Caco-2 (cell line): Measurements from ENCODE around the gene SEPTIN11. TPM values are rescaled to one million over a fixed set of nuclear protein-coding genes. Genes with fewer than 3 reads are reported as not detected.

ENCODE experiments used
- BruUV-seq: library from RNA; stranded (reverse); fragments of 400-500 nt; replicated peaks from 2 replicates; lab custom pipeline; 2021; lab: Mats Ljungman, UMichigan
- CTCF ChIA-PET: fragments of 300-600 bp; sonication (Branson Sonifier 250); formaldehyde crosslinking; loops from one replicate; lab custom pipeline; 2022; ENCODE audit warnings: antibody characterized with exemption; lab: Charles Lee
- POLR2A ChIA-PET: fragments of 300-600 bp; sonication (Branson Sonifier 250); formaldehyde crosslinking; loops from one replicate; lab custom pipeline; 2022; ENCODE audit warnings: antibody characterized with exemption; lab: Charles Lee
- DNase-seq, 2 experiments: peaks; one replicate each; pipeline versions ENCODE4 v3.0.0 to v3.0.0-alpha.2; 2020 to 2022
- H3K27me3 ChIP-seq: replicated peaks from 2 replicates; pipeline ENCODE4 v1.6.0; 2011; ENCODE audit warnings: low read length; ENCODE audit not compliant: control insufficient read depth, insufficient read depth
- H3K36me3 ChIP-seq: 2 replicates; pipeline ENCODE4 v1.5.1; 2011; ENCODE audit warnings: low read length; ENCODE audit not compliant: control insufficient read depth, insufficient read depth
- H3K4me1 ChIP-seq: fragments of 250-450 bp; sonication (Bioruptor Pico); 2 replicates; pipeline ENCODE4 v1.5.1; 2020; ENCODE audit warnings: mild to moderate bottlenecking
- H3K4me3 ChIP-seq: 2 replicates; pipeline ENCODE4 v1.5.1; 2011; ENCODE audit warnings: low read depth, mild to moderate bottlenecking, control low read depth, low read length
- H3K9me3 ChIP-seq: fragments of 250-450 bp; sonication (Bioruptor Pico); 2 replicates; pipeline ENCODE4 v1.5.1; 2020; ENCODE audit warnings: mild to moderate bottlenecking, moderate library complexity
- H3K27ac Mint-ChIP-seq: one replicate; pipeline ENCODE4 v1.8.0; 2022; ENCODE audit warnings: mixed read lengths; ENCODE audit not compliant: unreplicated experiment
- H3K27me3 Mint-ChIP-seq: one replicate; pipeline ENCODE4 v1.8.0; 2022; ENCODE audit warnings: mixed read lengths; ENCODE audit not compliant: insufficient read depth, unreplicated experiment
- H3K36me3 Mint-ChIP-seq: one replicate; pipeline ENCODE4 v1.8.0; 2022; ENCODE audit warnings: mild to moderate bottlenecking, mixed read lengths; ENCODE audit not compliant: insufficient read depth, unreplicated experiment
- H3K4me1 Mint-ChIP-seq: one replicate; pipeline ENCODE4 v1.8.0; 2022; ENCODE audit warnings: low read depth, mixed read lengths; ENCODE audit not compliant: unreplicated experiment
- H3K4me3 Mint-ChIP-seq: one replicate; pipeline ENCODE4 v1.8.0; 2022; ENCODE audit warnings: mild to moderate bottlenecking, moderate library complexity, mixed read lengths; ENCODE audit not compliant: unreplicated experiment
- H3K9me3 Mint-ChIP-seq: one replicate; pipeline ENCODE4 v1.8.0; 2022; ENCODE audit warnings: mixed read lengths; ENCODE audit not compliant: unreplicated experiment
- intact Hi-C: fragments of 100-400 bp; cut with micrococcal nuclease; formaldehyde crosslinking; loops from one replicate; pipeline ENCODE4 v1.10.0; 2022; ENCODE audit not compliant: unreplicated experiment
- total RNA-seq: library from RNA; stranded (reverse); gene quantifications from 2 replicates; pipeline ENCODE4 v1.2.3, GENCODE V29; 2022
- TF ChIP-seq, protein P1 (sequence below), 2 experiments: fragments of 200-600 bp in 1 of 2; IDR thresholded peaks; 1 replicate in 1 of 2; 2 replicates in 1 of 2; pipeline versions ENCODE4 v1.5.1 to v1.8.0; 2011 to 2022; ENCODE audit warnings: antibody characterized with exemption in 1 of 2, control low read depth in 1 of 2, inconsistent platforms in 1 of 2, low read depth in 1 of 2, low read length in 1 of 2, mild to moderate bottlenecking in 1 of 2, moderate library complexity in 1 of 2; ENCODE audit not compliant: insufficient read depth in 1 of 2, severe bottlenecking in 1 of 2, unreplicated experiment in 1 of 2

The SEPTIN11 gene
- total RNA-seq, 1 experiment from 2014 or later = 127 TPM

DNA sequence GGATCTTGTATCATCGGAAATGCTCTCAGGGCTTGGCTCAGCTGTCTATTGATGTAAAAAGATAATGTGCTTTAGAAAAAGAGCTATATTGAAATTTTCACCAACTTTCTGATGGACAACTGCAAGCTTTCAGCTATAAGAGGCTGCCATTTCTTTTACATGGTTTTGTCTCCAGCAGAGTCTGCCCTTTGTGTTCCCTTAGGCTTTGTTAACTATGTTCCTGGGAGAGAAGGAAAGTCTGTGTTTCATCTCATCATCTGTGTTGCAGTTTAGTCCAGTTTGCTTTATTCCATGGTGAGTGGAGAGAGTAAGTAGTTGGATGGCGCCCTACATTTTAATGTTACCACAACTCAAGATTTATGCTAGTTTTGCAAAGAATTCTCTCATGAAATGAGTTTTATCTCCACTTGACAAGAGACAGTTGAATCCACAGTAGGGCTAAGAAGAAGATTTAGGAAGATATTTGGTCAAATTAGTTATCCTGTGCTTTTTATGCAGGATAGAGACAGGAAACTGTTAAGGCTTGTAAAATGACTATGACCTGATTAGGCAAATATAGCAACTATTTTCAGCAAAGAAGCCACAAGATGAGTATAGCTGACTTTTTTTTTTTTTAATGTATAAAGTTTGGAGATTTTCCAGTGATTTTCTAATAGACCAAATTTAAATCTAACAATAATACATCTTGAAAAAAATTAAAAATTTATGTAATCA, 16.5 kb downstream of the SEPTIN11 start:
- TF ChIP-seq, protein P1, sequence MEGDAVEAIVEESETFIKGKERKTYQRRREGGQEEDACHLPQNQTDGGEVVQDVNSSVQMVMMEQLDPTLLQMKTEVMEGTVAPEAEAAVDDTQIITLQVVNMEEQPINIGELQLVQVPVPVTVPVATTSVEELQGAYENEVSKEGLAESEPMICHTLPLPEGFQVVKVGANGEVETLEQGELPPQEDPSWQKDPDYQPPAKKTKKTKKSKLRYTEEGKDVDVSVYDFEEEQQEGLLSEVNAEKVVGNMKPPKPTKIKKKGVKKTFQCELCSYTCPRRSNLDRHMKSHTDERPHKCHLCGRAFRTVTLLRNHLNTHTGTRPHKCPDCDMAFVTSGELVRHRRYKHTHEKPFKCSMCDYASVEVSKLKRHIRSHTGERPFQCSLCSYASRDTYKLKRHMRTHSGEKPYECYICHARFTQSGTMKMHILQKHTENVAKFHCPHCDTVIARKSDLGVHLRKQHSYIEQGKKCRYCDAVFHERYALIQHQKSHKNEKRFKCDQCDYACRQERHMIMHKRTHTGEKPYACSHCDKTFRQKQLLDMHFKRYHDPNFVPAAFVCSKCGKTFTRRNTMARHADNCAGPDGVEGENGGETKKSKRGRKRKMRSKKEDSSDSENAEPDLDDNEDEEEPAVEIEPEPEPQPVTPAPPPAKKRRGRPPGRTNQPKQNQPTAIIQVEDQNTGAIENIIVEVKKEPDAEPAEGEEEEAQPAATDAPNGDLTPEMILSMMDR (IDR thresholded peaks at IDR 0.05; ENCODE audit: insufficient read depth in 1 of 2, low read depth in 1 of 2, low read length in 1 of 2, severe bottlenecking in 1 of 2, unreplicated experiment in 1 of 2) = no peak
- no peak for DNase-seq
- CTCF ChIA-PET = no interaction called here
- Mint-ChIP-seq H3K36me3 (peaks cover 7% of the 10 kb centered on the region), H3K27ac (no peak overlapping the region), H3K27me3 (no peaks in the 10 kb centered on the region), H3K9me3 (peaks cover 9% of the 10 kb centered on the region), H3K4me3 (no peak overlapping the region), H3K4me1 (peaks cover 14% of the 10 kb centered on the region)
- no TSS peak for BruUV-seq
- Histone ChIP-seq H3K4me1 (peaks cover 21% of the 10 kb centered on the region), H3K9me3 (no peaks in the 10 kb centered on the region), H3K27me3 (no peaks in the 10 kb centered on the region), H3K4me3 (no peak overlapping the region), H3K36me3 (no peaks in the 10 kb centered on the region; the same call in 1 of the 2 replicates)
- POLR2A ChIA-PET = no interaction called here
- intact Hi-C loops = no loop called here

DNA sequence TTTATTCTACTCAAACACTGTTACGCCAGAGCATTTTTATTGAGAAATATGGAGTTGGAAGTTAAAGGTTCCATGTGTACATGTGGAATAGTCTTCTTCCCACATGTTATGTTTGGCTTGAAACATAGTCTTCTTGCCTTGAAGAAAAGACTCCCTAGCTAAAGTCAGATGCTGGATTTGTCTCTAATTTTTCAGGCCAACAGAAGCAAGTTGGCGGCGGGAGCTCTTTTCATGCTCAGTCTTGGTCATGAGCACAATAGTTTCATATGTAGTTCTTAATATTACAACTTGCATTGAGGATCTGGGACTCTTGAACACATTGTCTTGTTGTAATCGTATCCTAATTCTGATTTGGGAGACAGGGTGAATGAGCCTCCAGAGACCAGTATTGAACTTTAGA, 19.4 kb downstream of the SEPTIN11 start:
- Mint-ChIP-seq H3K4me1 (peaks cover 14% of the 10 kb centered on the region), H3K27me3 (no peaks in the 10 kb centered on the region)

GRCh38 chr4:76969495-76969894, 19.9 kb downstream of the SEPTIN11 start:
- POLR2A ChIA-PET = no interaction called here
- H3K4me1 Mint-ChIP-seq = peaks cover 14% of the 10 kb centered on the region

More for the DNA sequence above, 19.4 kb downstream of the SEPTIN11 start:
- Histone ChIP-seq H3K4me1 (0 out of 2 replicates have a peak, but pooled peaks cover 7% of the 10 kb centered on the region), H3K36me3 (no peaks in the 10 kb centered on the region; the same call in 1 of the 2 replicates), H3K4me3 (no peak overlapping the region), H3K9me3 (no peaks in the 10 kb centered on the region), H3K27me3 (no peaks in the 10 kb centered on the region)
- POLR2A ChIA-PET = no interaction called here
- CTCF ChIA-PET = no interaction called here
- intact Hi-C loops = no loop called here
- no peak overlapping the region for H3K27ac Mint-ChIP-seq
- peaks cover 7% of the 10 kb centered on the region for H3K36me3 Mint-ChIP-seq
- TF ChIP-seq, protein P1 (IDR thresholded peaks at IDR 0.05; ENCODE audit: insufficient read depth in 1 of 2, low read depth in 1 of 2, low read length in 1 of 2, severe bottlenecking in 1 of 2, unreplicated experiment in 1 of 2) = no peak
- BruUV-seq = no TSS peak
- H3K4me3 Mint-ChIP-seq = no peak overlapping the region
- no peak for DNase-seq
- H3K9me3 Mint-ChIP-seq = peaks cover 7% of the 10 kb centered on the region

More at GRCh38 chr4:76969495-76969894, 19.9 kb downstream of the SEPTIN11 start:
- H3K36me3 ChIP-seq = no peaks in the 10 kb centered on the region; the same call in 1 of the 2 replicates
- no peak for DNase-seq
- H3K36me3 Mint-ChIP-seq = peaks cover 2% of the 10 kb centered on the region
- TF ChIP-seq, protein P1 (IDR thresholded peaks at IDR 0.05; ENCODE audit: insufficient read depth in 1 of 2, low read depth in 1 of 2, low read length in 1 of 2, severe bottlenecking in 1 of 2, unreplicated experiment in 1 of 2) = no peak
- intact Hi-C loops = no loop called here
- no peaks in the 10 kb centered on the region for H3K27me3 Mint-ChIP-seq
- H3K4me1 ChIP-seq = 0 out of 2 replicates have a peak, but pooled peaks cover 7% of the 10 kb centered on the region
- no peaks in the 10 kb centered on the region for H3K27me3 ChIP-seq
- H3K9me3 ChIP-seq = no peaks in the 10 kb centered on the region
- H3K4me3 ChIP-seq = no peak overlapping the region
- CTCF ChIA-PET = no interaction called here
- no peak overlapping the region for H3K27ac Mint-ChIP-seq
- H3K9me3 Mint-ChIP-seq = peaks cover 2% of the 10 kb centered on the region
- no peak overlapping the region for H3K4me3 Mint-ChIP-seq
- BruUV-seq = no TSS peak
